Right cardiac atrium (tissue), 5 donors: ENCODE results near the gene NDC1. TPM values are rescaled to one million over a fixed set of nuclear protein-coding genes. Genes with fewer than 3 reads are reported as not detected.
"Not testable (repeated sequence)": the region's sequence is repeated elsewhere in the genome, so short reads cannot be mapped to it uniquely, and the experiment has no call there.

Experiments used
- ATAC-seq, 2 donors: fragments of 200-7000 bp; cut with Tn5 transposase; one replicate each; pipeline versions ENCODE4 v1.8.0 to v1.9.1; 2020; ENCODE audit warnings: moderate library complexity in 2 of 2, mild to moderate bottlenecking in 1 of 2
- DNase-seq, 3 donors: peaks; one replicate each; pipeline ENCODE4 v3.0.0-alpha.2; 2020
- H3K27ac ChIP-seq: one replicate; pipeline ENCODE4 v1.5.1; 2013; ENCODE audit warnings: mild to moderate bottlenecking, low read length, control low read depth, moderate library complexity
- H3K27me3 ChIP-seq: one replicate; pipeline ENCODE4 v1.6.1; 2013; ENCODE audit not compliant: control insufficient read depth, insufficient read depth
- H3K4me1 ChIP-seq: one replicate; pipeline ENCODE4 v1.6.1; 2013; ENCODE audit warnings: low read length; ENCODE audit not compliant: control insufficient read depth, insufficient read depth
- H3K4me3 ChIP-seq: one replicate; pipeline ENCODE4 v1.5.1; 2013; ENCODE audit warnings: low read length, control low read depth
- H3K9me3 ChIP-seq: one replicate; pipeline ENCODE4 v1.6.1; 2013; ENCODE audit warnings: low read length; ENCODE audit not compliant: control insufficient read depth
- WGBS: extraction: QIAGEN DNeasy Blood & Tissue Kit; methylation state at CpG from one replicate; pipeline ENCODE4 v1.1.7; 2013; 5-methylcytosine and 5-hydroxymethylcytosine counted together
- intact Hi-C, 4 donors: fragments of 100-400 bp; cut with DNase I; formaldehyde crosslinking; loops; one replicate each; pipeline versions ENCODE4 v1.11.0 to v1.14.0; 2022 to 2023
- long read RNA-seq, 4 donors: library from polyadenylated mRNA; unstranded; transcript quantifications; one replicate each; pipeline ENCODE4 v2.0.0, GENCODE V29; 2020 to 2021
- polyA plus RNA-seq: library from polyadenylated mRNA; stranded (reverse); fragments of 200-250 nt; gene quantifications from one replicate; pipeline ENCODE4 v1.2.3, GENCODE V29; 2013
- total RNA-seq, 4 donors: library from RNA; stranded (reverse); fragmentation: NEBNext Ultra II Directional; extraction: Animal tissue kit (Norgen Biotek cat#: 25700); gene quantifications; one replicate each; pipeline ENCODE4 v1.2.1, GENCODE V29; 2021
- donor health status: healthy with polysubstance abuse.
- donor health status: DM: no; HTN: yes; CAD: no.
- donor health status: DM: no; HTN: no; CAD: no.
- donor health status: DM: no; HTN: yes; CAD: no; lungs with severe emphysema.
- donor health status: DM: yes; HTN: yes; CAD: no.

Gene NDC1
- total RNA-seq (1 to 10 TPM; 5.0 to 8.5 (median 6.7) TPM), polyA plus RNA-seq (2.5 TPM)
- long read RNA-seq, donor 1, full-length matches to known transcripts, result 7 of 11 reads
- long read RNA-seq, donor 1, partial matches to known transcripts, result 4 of 11 reads
- long read RNA-seq, donor 1, other reads (novel, unspliced or antisense), result 0 of 11 reads
- long read RNA-seq, donor 2, full-length matches to known transcripts, result 8 of 8 reads
- long read RNA-seq, donor 2, partial matches to known transcripts, result 0 of 8 reads
- long read RNA-seq, donor 2, other reads (novel, unspliced or antisense), result 0 of 8 reads
- long read RNA-seq, donor 3, full-length matches to known transcripts, result 13 of 23 reads
- long read RNA-seq, donor 3, partial matches to known transcripts, result 4 of 23 reads
- long read RNA-seq, donor 3, other reads (novel, unspliced or antisense), result 6 of 23 reads
- long read RNA-seq, donor 4, full-length matches to known transcripts, result 2 of 4 reads
- long read RNA-seq, donor 4, partial matches to known transcripts, result 1 of 4 reads
- long read RNA-seq, donor 4, other reads (novel, unspliced or antisense), result 1 of 4 reads

GRCh38 chr1:53837924-53838653 lies at the start of gene NDC1:
NDC1 (minus strand) TSS chr1:53838296; CDS start chr1:53838261, 35 bp downstream.
- Histone ChIP-seq H3K4me3 (peak within 1 kb of the TSS; percentile 49), H3K9me3 (no peaks in the 10 kb centered on the region), H3K27ac (peak within 1 kb of the TSS; percentile 99), H3K4me1 (peaks cover 5% of the 10 kb centered on the region), H3K27me3 (no peaks in the 10 kb centered on the region)
- under 1% methylated on average over 59 of the region's 59 CpGs for WGBS
- intact Hi-C loops, result no loop called here
- DNase-seq, result peak; percentile 90 to 96 (median 95)
- ATAC-seq, result peak; percentile 98 to 99

- H3K9me3 ChIP-seq, H3K4me1 ChIP-seq, DNase-seq, H3K27me3 ChIP-seq, ATAC-seq, H3K4me3 ChIP-seq, H3K27ac ChIP-seq: not testable (repeated sequence)
- intact Hi-C loops, result loop anchor here in 1 of 4 donors (5.0 kb wide), 1 partner anchor 79 kb away; no protein-coding TSS in a partner anchor
- WGBS, result 97% methylated on average over 6 of the region's 6 CpGs
Observed at GRCh38 chr1:53883600-53883999, 45.5 kb upstream of the NDC1 start.

- not testable (repeated sequence) for H3K27ac ChIP-seq, H3K4me1 ChIP-seq, ATAC-seq, H3K27me3 ChIP-seq, H3K4me3 ChIP-seq, DNase-seq, H3K9me3 ChIP-seq
- intact Hi-C loops, result loop anchor here in 1 of 4 donors (5.0 kb wide), 1 partner anchor 80 kb away; no protein-coding TSS in a partner anchor
- 98% methylated on average over 2 of the region's 2 CpGs for WGBS
Observed at GRCh38 chr1:53881853-53882252, 43.8 kb upstream of the NDC1 start.

GRCh38 chr1:53878492-53879105 lies 40.5 kb upstream of the NDC1 start:
- ATAC-seq (no peak), DNase-seq (no peak)
- WGBS, result 51% methylated on average over 5 of the region's 5 CpGs
- Histone ChIP-seq H3K4me3 (no peak overlapping the region), H3K27me3 (no peaks in the 10 kb centered on the region), H3K4me1 (no peaks in the 10 kb centered on the region), H3K27ac (no peak overlapping the region), H3K9me3 (no peaks in the 10 kb centered on the region)
- intact Hi-C loops, result loop anchor here in 2 of 4 donors (5.0 to 10.0 kb wide), 2 partner anchors 69 to 926 kb away; partner anchors contain the start of genes IFT25 (in 1 of the 2), LRRC42 (in 1 of the 2) and TTC22 (in 1 of the 2)

GRCh38 chr1:53875150-53875549 lies 37.1 kb upstream of the NDC1 start:
- not testable (repeated sequence) for H3K4me1 ChIP-seq, DNase-seq, H3K4me3 ChIP-seq, H3K27me3 ChIP-seq, H3K27ac ChIP-seq, H3K9me3 ChIP-seq, ATAC-seq
- WGBS, result 99% methylated on average over 2 of the region's 2 CpGs
- intact Hi-C loops, result loop anchor here in 2 of 4 donors (5.0 to 10.0 kb wide), 2 partner anchors 72 to 930 kb away; partner anchors contain the start of genes IFT25 (in 1 of the 2), LRRC42 (in 1 of the 2) and TTC22 (in 1 of the 2)

GRCh38 chr1:53871773-53872484 lies 33.8 kb upstream of the NDC1 start:
- no peak overlapping the region for H3K27ac ChIP-seq
- H3K9me3 ChIP-seq, result no peaks in the 10 kb centered on the region
- ATAC-seq, result no peak
- H3K4me1 ChIP-seq, result no peaks in the 10 kb centered on the region
- WGBS, result 84% methylated on average over 5 of the region's 5 CpGs
- intact Hi-C loops, result loop anchor here in 1 of 4 donors (10.0 kb wide), 1 partner anchor 933 kb away; the partner anchor contains the start of gene TTC22
- H3K27me3 ChIP-seq, result no peaks in the 10 kb centered on the region
- no peak for DNase-seq
- H3K4me3 ChIP-seq, result no peak overlapping the region

- Histone ChIP-seq H3K4me1 (no peaks in the 10 kb centered on the region), H3K27ac (no peak overlapping the region), H3K4me3 (no peak overlapping the region), H3K27me3 (no peaks in the 10 kb centered on the region), H3K9me3 (no peaks in the 10 kb centered on the region)
- WGBS, result 75% methylated on average over 4 of the region's 4 CpGs
- intact Hi-C loops, result loop anchor here in 1 of 4 donors (10.0 kb wide), 1 partner anchor 934 kb away; the partner anchor contains the start of gene TTC22
- DNase-seq (no peak), ATAC-seq (no peak)
Observed at GRCh38 chr1:53871221-53871620, 33.1 kb upstream of the NDC1 start.

- 85% methylated on average over 11 of the region's 11 CpGs for WGBS
- no peaks in the 10 kb centered on the region for H3K9me3 ChIP-seq
- no peak for DNase-seq
- ATAC-seq, result no peak
- H3K4me3 ChIP-seq, result no peak overlapping the region
- H3K4me1 ChIP-seq, result no peaks in the 10 kb centered on the region
- intact Hi-C loops, result loop anchor here in 1 of 4 donors (10.0 kb wide), 1 partner anchor 935 kb away; the partner anchor contains the start of gene TTC22
- H3K27me3 ChIP-seq, result no peaks in the 10 kb centered on the region
- H3K27ac ChIP-seq, result no peak overlapping the region
Observed at GRCh38 chr1:53869454-53870117, 31.5 kb upstream of the NDC1 start.

GRCh38 chr1:53868565-53868964 lies 30.5 kb upstream of the NDC1 start:
- ATAC-seq (no peak), DNase-seq (no peak)
- intact Hi-C loops, result no loop called here
- H3K27me3 ChIP-seq, result no peaks in the 10 kb centered on the region
- H3K4me3 ChIP-seq, result no peak overlapping the region
- WGBS, result 92% methylated on average over 1 of the region's 1 CpG
- no peak overlapping the region for H3K27ac ChIP-seq
- H3K4me1 ChIP-seq, result no peaks in the 10 kb centered on the region
- H3K9me3 ChIP-seq, result no peaks in the 10 kb centered on the region
